PC-3 (cell line): ENCODE data around the gene TESK1.
"Not testable (repeated sequence)": the region's sequence is repeated elsewhere in the genome, so short reads cannot be mapped to it uniquely, and the experiment has no call there.

Experiments
- CTCF ChIP-seq: fragments of 300-600 bp; sonication (generic); conservative IDR thresholded peaks from 2 replicates; pipeline ENCODE4 v1.5.1; 2017; ENCODE audit warnings: antibody characterized with exemption, low read depth, mild to moderate bottlenecking, low read length
- EZH2 ChIP-seq: fragments of 300-600 bp; sonication (generic); IDR thresholded peaks from one replicate; pipeline ENCODE4 v1.6.1; 2017; ENCODE audit warnings: antibody characterized with exemption, mild to moderate bottlenecking, low read length; ENCODE audit not compliant: unreplicated experiment
- EZH2phosphoT487 ChIP-seq: fragments of 300-600 bp; sonication (generic); IDR thresholded peaks from 2 replicates; pipeline ENCODE4 v1.6.1; 2018; ENCODE audit warnings: mild to moderate bottlenecking, antibody characterized with exemption, low read length, borderline replicate concordance

- TF ChIP-seq CTCF, EZH2phosphoT487, EZH2: not testable (repeated sequence)
These were observed 32.4 kb downstream of the TESK1 start for GRCh38 chr9:35637427-35637955.
